H1 (cell line): ENCODE data around the gene RGS4. TPM values are rescaled to one million over a fixed set of nuclear protein-coding genes. Genes with fewer than 3 reads are reported as not detected.
A peak's percentile ranks its signal among the peaks of the same experiment; 100 is the strongest.

Experiments
- CTCF ChIA-PET: fragments of 300-600 bp; sonication (Branson Sonifier 250); formaldehyde crosslinking; loops from one replicate; lab custom pipeline; 2021; ENCODE audit not compliant: partially characterized antibody; lab: Charles Lee
- POLR2A ChIA-PET: fragments of 300-600 bp; sonication (Branson Sonifier 250); formaldehyde crosslinking; loops from one replicate; lab custom pipeline; 2021; ENCODE audit warnings: inconsistent platforms; ENCODE audit not compliant: partially characterized antibody; lab: Charles Lee
- DNase-seq, 2 experiments: peaks; one replicate each; pipeline versions ENCODE4 v3.0.0 to v3.0.0-alpha.2; 2010 to 2022; ENCODE audit warnings: low spot score in 2 of 2, low read depth in 1 of 2, mixed read lengths in 1 of 2
- FAIRE-seq: peaks from 2 replicates; lab custom pipeline; 2011; peaks lifted over from hg19 to GRCh38; lab: Jason Lieb, UNC
- H2AFZ ChIP-seq: 2 replicates; pipeline ENCODE4 v1.8.1; 2012; ENCODE audit warnings: low read length, inconsistent platforms
- H2AK5ac ChIP-seq: 2 replicates; pipeline ENCODE4 v1.6.1; 2013; ENCODE audit warnings: low read depth, low read length
- H2BK120ac ChIP-seq: replicated peaks from 2 replicates; pipeline ENCODE3; 2013; ENCODE audit warnings: low read depth, low read length, inconsistent platforms
- H2BK12ac ChIP-seq: 2 replicates; pipeline ENCODE4 v1.6.1; 2013; ENCODE audit warnings: low read depth, low read length
- H2BK15ac ChIP-seq: 2 replicates; pipeline ENCODE4 v1.6.1; 2013; ENCODE audit warnings: low read length
- H2BK20ac ChIP-seq: 2 replicates; pipeline ENCODE4 v1.6.1; 2013; ENCODE audit warnings: low read length
- H2BK5ac ChIP-seq: 2 replicates; pipeline ENCODE4 v1.6.1; 2013; ENCODE audit warnings: low read depth, low read length
- H3K14ac ChIP-seq: 2 replicates; pipeline ENCODE4 v1.6.1; 2013; ENCODE audit warnings: inconsistent platforms; ENCODE audit not compliant: insufficient read length
- H3K18ac ChIP-seq: 2 replicates; pipeline ENCODE4 v1.6.1; 2013; ENCODE audit warnings: low read length; ENCODE audit errors: extremely low read depth
- H3K23ac ChIP-seq: 2 replicates; pipeline ENCODE4 v1.6.1; 2013; ENCODE audit warnings: inconsistent platforms; ENCODE audit not compliant: insufficient read length
- H3K23me2 ChIP-seq: 2 replicates; pipeline ENCODE4 v1.6.1; 2013; ENCODE audit warnings: low read depth, low read length
- H3K27ac ChIP-seq: 2 replicates; pipeline ENCODE4 v1.6.1; 2011; ENCODE audit warnings: low read depth, low read length, inconsistent platforms
- H3K27me3 ChIP-seq, 4 experiments: replicated peaks in 1 of 4; 1 replicate in 1 of 4; 2 replicates in 3 of 4; pipeline versions ENCODE4 v1.6.1 to v1.8.1; 2011 to 2013; ENCODE audit warnings: low read length in 3 of 4, mild to moderate bottlenecking in 3 of 4, inconsistent platforms in 2 of 4, mixed read lengths in 2 of 4, moderate library complexity in 1 of 4; ENCODE audit not compliant: control insufficient read depth in 3 of 4, insufficient read depth in 3 of 4; ENCODE audit errors: extremely low read depth in 1 of 4
- H3K36me3 ChIP-seq, 4 experiments: 2 replicates each; pipeline versions ENCODE4 v1.6.1 to v1.8.1; 2011 to 2013; ENCODE audit warnings: mild to moderate bottlenecking in 4 of 4, low read length in 3 of 4, moderate library complexity in 2 of 4, control low read depth in 1 of 4, inconsistent platforms in 1 of 4; ENCODE audit not compliant: insufficient read depth in 4 of 4, control insufficient read depth in 2 of 4
- H3K4ac ChIP-seq: replicated peaks from 2 replicates; pipeline ENCODE3; 2013; ENCODE audit warnings: low read length, low read depth, mixed read lengths, inconsistent platforms; ENCODE audit not compliant: insufficient read length
- H3K4me1 ChIP-seq, 4 experiments: replicated peaks in 1 of 4; 1 replicate in 1 of 4; 2 replicates in 3 of 4; pipeline versions ENCODE4 v1.6.1 to v1.8.1; 2011 to 2013; ENCODE audit warnings: low read length in 3 of 4, inconsistent platforms in 2 of 4, mixed read lengths in 1 of 4; ENCODE audit not compliant: insufficient read depth in 4 of 4, control insufficient read depth in 3 of 4
- H3K4me2 ChIP-seq, 2 experiments: 2 replicates each; pipeline versions ENCODE4 v1.6.1 to v1.8.1; 2011 to 2013; ENCODE audit warnings: low read depth in 2 of 2, low read length in 2 of 2, control low read depth in 1 of 2, inconsistent platforms in 1 of 2, mild to moderate bottlenecking in 1 of 2; ENCODE audit not compliant: insufficient read depth in 1 of 2
- H3K4me3 ChIP-seq, 4 experiments: fragments of 200-600, 300-600 bp in 1 of 4; sonication (generic), shearing (Covaris generic), sonication (Bioruptor Twin) in 1 of 4; 2 replicates each; pipeline versions ENCODE4 v1.5.1 to v1.8.1; 2011 to 2016; ENCODE audit warnings: low read length in 4 of 4, low read depth in 3 of 4, control low read depth in 2 of 4, inconsistent platforms in 2 of 4, mild to moderate bottlenecking in 2 of 4, mixed read lengths in 1 of 4, moderate library complexity in 1 of 4; ENCODE audit not compliant: insufficient read depth in 2 of 4; ENCODE audit errors: extremely low read depth in 1 of 4
- H3K56ac ChIP-seq: replicated peaks from 2 replicates; pipeline ENCODE3; 2013; ENCODE audit warnings: low read depth, mild to moderate bottlenecking, mixed read lengths, low read length, inconsistent platforms; ENCODE audit not compliant: insufficient read length
- H3K79me1 ChIP-seq: 2 replicates; pipeline ENCODE4 v1.6.1; 2013; ENCODE audit warnings: low read depth, low read length, control low read depth
- H3K79me2 ChIP-seq, 2 experiments: 2 replicates each; pipeline versions ENCODE4 v1.6.1 to v1.8.1; 2012 to 2013; ENCODE audit warnings: low read length in 2 of 2, mild to moderate bottlenecking in 2 of 2, inconsistent platforms in 1 of 2; ENCODE audit not compliant: insufficient read depth in 2 of 2, control insufficient read depth in 1 of 2
- H3K9ac ChIP-seq, 4 experiments: replicated peaks in 1 of 4; 1 replicate in 1 of 4; 2 replicates in 3 of 4; pipeline versions ENCODE4 v1.6.1 to v1.8.1; 2011 to 2013; ENCODE audit warnings: low read depth in 3 of 4, low read length in 3 of 4, control low read depth in 2 of 4, mild to moderate bottlenecking in 2 of 4, moderate library complexity in 2 of 4, inconsistent platforms in 1 of 4; ENCODE audit errors: extremely low read depth in 1 of 4
- H3K9me3 ChIP-seq, 2 experiments: 2 replicates each; pipeline versions ENCODE4 v1.6.1 to v1.8.1; 2012 to 2013; ENCODE audit warnings: mild to moderate bottlenecking in 2 of 2, moderate library complexity in 2 of 2, control low read depth in 1 of 2, inconsistent platforms in 1 of 2, low read depth in 1 of 2, low read length in 1 of 2, mixed read lengths in 1 of 2; ENCODE audit not compliant: insufficient read depth in 2 of 2
- H4K20me1 ChIP-seq, 2 experiments: replicated peaks in 1 of 2; 2 replicates each; pipeline versions ENCODE3 to v1.8.1; 2011 to 2013; ENCODE audit warnings: inconsistent platforms in 2 of 2, low read length in 2 of 2, mild to moderate bottlenecking in 1 of 2; ENCODE audit not compliant: insufficient read depth in 2 of 2, control insufficient read depth in 1 of 2
- H4K5ac ChIP-seq: 2 replicates; pipeline ENCODE4 v1.6.1; 2013; ENCODE audit warnings: low read length, low read depth, mixed read lengths, inconsistent platforms; ENCODE audit not compliant: insufficient read length
- H4K8ac ChIP-seq: 2 replicates; pipeline ENCODE4 v1.8.0; 2013; ENCODE audit warnings: mild to moderate bottlenecking, moderate library complexity, low read length, inconsistent platforms; ENCODE audit not compliant: insufficient read depth; ENCODE audit errors: extremely low read depth
- H4K91ac ChIP-seq: replicated peaks from 2 replicates; pipeline ENCODE3; 2013; ENCODE audit warnings: low read length, mixed read lengths, inconsistent platforms; ENCODE audit not compliant: insufficient read length
- CREB1 ChIP-seq: IDR thresholded peaks from 2 replicates; pipeline ENCODE4 v1.6.1; 2012; ENCODE audit warnings: inconsistent platforms
- FOSL1 ChIP-seq: IDR thresholded peaks from 2 replicates; pipeline ENCODE4 v1.6.1; 2011; ENCODE audit warnings: mild to moderate bottlenecking, low read depth, low read length, moderate library complexity; ENCODE audit not compliant: insufficient read depth
- JUN ChIP-seq: IDR thresholded peaks from 2 replicates; pipeline ENCODE4 v1.6.1; 2011; ENCODE audit warnings: low read depth, mild to moderate bottlenecking, improper control_type of control experiment, low read length
- RAD21 ChIP-seq, 2 experiments: IDR thresholded peaks in 1 of 2; conservative IDR thresholded peaks in 1 of 2; 2 replicates each; pipeline ENCODE4 v1.6.1; 2011; ENCODE audit warnings: low read depth in 2 of 2, low read length in 2 of 2, improper control_type of control experiment in 1 of 2, inconsistent platforms in 1 of 2, mild to moderate bottlenecking in 1 of 2, moderate library complexity in 1 of 2
- SP4 ChIP-seq: IDR thresholded peaks from 2 replicates; pipeline ENCODE4 v1.6.1; 2012; ENCODE audit warnings: low read length, inconsistent platforms
- TBP ChIP-seq: IDR thresholded peaks from 2 replicates; pipeline ENCODE4 v1.6.1; 2011; ENCODE audit warnings: low read depth, low read length, improper control_type of control experiment
- TEAD4 ChIP-seq: IDR thresholded peaks from 2 replicates; pipeline ENCODE4 v1.6.1; 2012; ENCODE audit warnings: low read depth, low read length, inconsistent platforms, mixed read lengths
- YY1 ChIP-seq: IDR thresholded peaks from 2 replicates; pipeline ENCODE4 v1.6.1; 2011; ENCODE audit warnings: low read depth, mild to moderate bottlenecking, low read length
- WGBS, 2 experiments: shearing (Covaris generic) in 1 of 2; methylation state at CpG; one replicate each; pipeline versions ENCODE4 v1.1.6 to v1.1.7; 2013 to 2015; ENCODE audit warnings: low lambda C conversion rate in 2 of 2, mixed read lengths in 2 of 2, inconsistent platforms in 1 of 2, low coverage in 1 of 2, missing lambda C conversion rate in 1 of 2; ENCODE audit not compliant: insufficient replicate concordance in 2 of 2, insufficient coverage in 1 of 2, insufficient read length in 1 of 2; ENCODE audit errors: extremely low coverage in 1 of 2, missing lambda C conversion rate in 1 of 2; 5-methylcytosine and 5-hydroxymethylcytosine counted together
- long read RNA-seq, 2 experiments: library from RNA in 1 of 2; library from capped mRNA in 1 of 2; stranded (forward); transcript quantifications; one replicate each; pipeline ENCODE4 v2.0.0, GENCODE V29; 2021; ENCODE audit warnings: inconsistent platforms in 1 of 2
- polyA minus RNA-seq, 3 experiments: library from RNA; depleted of rRNA, polyadenylated mRNA; stranded (reverse); fragments of >200 nt; gene quantifications; 1 replicate in 2 of 3; 2 replicates in 1 of 3; pipeline ENCODE4 v1.2.3, GENCODE V29; 2011
- polyA plus RNA-seq, 7 experiments: library from polyadenylated mRNA; depleted of rRNA in 3 of 7; stranded (reverse) in 5 of 7; unstranded in 2 of 7; fragments of >200 nt in 5 of 7; fragments of 200-250 nt in 2 of 7; gene quantifications; 1 replicate in 5 of 7; 2 replicates in 1 of 7; 4 replicates in 1 of 7; pipeline versions ENCODE4 v1.2.1 to v1.2.3, GENCODE V29; 2011 to 2013; ENCODE audit warnings: missing spikeins in 2 of 7, mixed read lengths in 2 of 7
- total RNA-seq: library from RNA; stranded (reverse); fragmentation: NEBNext Ultra II Directional; extraction: Animal tissue kit (Norgen Biotek cat#: 25700); gene quantifications from 2 replicates; pipeline ENCODE4 v1.2.1, GENCODE V29; 2021
- TF ChIP-seq, protein P1 (sequence below), 3 experiments: IDR thresholded peaks; 1 replicate in 2 of 3; 2 replicates in 1 of 3; pipeline versions ENCODE4 v1.5.1 to v1.6.1; 2011; ENCODE audit warnings: low read length in 3 of 3, mild to moderate bottlenecking in 3 of 3, inconsistent platforms in 2 of 3, low read depth in 1 of 3, moderate library complexity in 1 of 3; ENCODE audit not compliant: insufficient read depth in 1 of 3; ENCODE audit errors: control extremely low read depth in 1 of 3

RGS4 gene
- total RNA-seq = 0.46 and 0.74 TPM in 2 replicates
- 0.08 and 0.26 TPM in 2 replicates for polyA plus RNA-seq (2011; rRNA removed)
- polyA plus RNA-seq (2011; cell fraction: cytosol; rRNA removed) = 0.06 TPM
- polyA plus RNA-seq (2011; cell fraction: nucleus; rRNA removed) = 0.21 TPM
- polyA plus RNA-seq (2012, experiment 1 of 2) = 0.31 to 1.1 TPM (median 0.31 TPM) in 3 of 4 replicates, not detected in the other
- not detected for polyA plus RNA-seq (2012, experiment 2 of 2)
- 0.43 TPM for polyA plus RNA-seq (2013, experiment 1 of 2)
- 0.42 TPM for polyA plus RNA-seq (2013, experiment 2 of 2)
- polyA minus RNA-seq (2011; rRNA and poly(A)+ RNA removed) = 0.24 and 0.73 TPM in 2 replicates
- polyA minus RNA-seq (2011; cell fraction: cytosol; rRNA and poly(A)+ RNA removed) = not detected
- 0.40 TPM for polyA minus RNA-seq (2011; cell fraction: nucleus; rRNA and poly(A)+ RNA removed)
- long read RNA-seq, experiment 1, partial matches to known transcripts = 1 of 1 reads
- long read RNA-seq, experiment 1, other reads (novel, unspliced or antisense) = 0 of 1 reads
- long read RNA-seq, experiment 2 = 0 reads

DNA sequence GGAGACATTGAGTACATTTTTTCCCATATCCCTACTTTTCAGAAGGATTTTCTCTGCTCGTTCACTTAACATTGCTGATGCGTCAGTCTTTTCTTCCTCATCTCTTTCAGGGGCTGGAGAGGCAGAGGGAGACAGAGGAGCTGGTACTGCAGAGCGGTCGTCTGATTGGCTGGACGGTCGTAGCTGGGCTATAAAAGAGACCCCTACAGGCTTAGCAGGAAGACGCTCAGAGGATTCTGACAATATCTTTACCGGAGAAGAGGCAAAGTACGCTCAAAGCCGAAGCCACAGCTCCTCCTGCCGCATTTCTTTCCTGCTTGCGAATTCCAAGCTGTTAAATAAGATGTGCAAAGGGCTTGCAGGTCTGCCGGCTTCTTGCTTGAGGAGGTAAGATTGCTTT, at the start of gene RGS4:
Gene RGS4 (plus strand): TSS at position 220 of the 400 bp plus-strand sequence. CDS start 124 bp downstream, at position 344.
- H3K23ac ChIP-seq = no peak within 1 kb of the TSS
- H3K4me1 ChIP-seq = no peaks in the 10 kb centered on the region; a peak in 1 of 7 replicates
- H4K91ac ChIP-seq = no peak within 1 kb of the TSS
- 10% methylated on average over 13 of the region's 13 CpGs; no CpG with 5 or more reads in 1 of the 2 experiments for WGBS, 2 experiments
- ChIA-PET POLR2A (interaction anchor here (0.7 kb wide), 1 partner anchor 12 kb away, joined by 6 read pairs; no protein-coding TSS in a partner anchor), CTCF (interaction anchor here (0.6 to 7.5 kb wide), 45 partner anchors 8 to 826 kb away, joined by 3 to 86 read pairs (median 5); partner anchors contain the start of genes CCDC190 and RGS5)
- peak within 1 kb of the TSS; percentile 9 to 36; a peak in 2 of 4 replicates for H3K4me2 ChIP-seq
- no peak within 1 kb of the TSS for H2BK12ac ChIP-seq
- no peak within 1 kb of the TSS for H3K27ac ChIP-seq
- no peak within 1 kb of the TSS for H2BK120ac ChIP-seq
- H3K4me3 ChIP-seq = peak within 1 kb of the TSS in 1 of 4 experiments; percentile 37; a peak in 1 of 8 replicates
- no peaks in the 10 kb centered on the region for H4K20me1 ChIP-seq
- H3K14ac ChIP-seq = no peak within 1 kb of the TSS
- H3K9ac ChIP-seq = no peak within 1 kb of the TSS
- H2BK20ac ChIP-seq = no peak within 1 kb of the TSS
- H3K9me3 ChIP-seq = peaks cover 0 to 1% of the 10 kb centered on the region in 2 experiments; a peak in 1 of 4 replicates
- H2AK5ac ChIP-seq = no peak within 1 kb of the TSS
- H3K27me3 ChIP-seq = no peaks in the 10 kb centered on the region
- no peaks in the 10 kb centered on the region for H3K23me2 ChIP-seq
- H2BK5ac ChIP-seq = no peak within 1 kb of the TSS
- FAIRE-seq (peak; percentile 82), DNase-seq (peak; percentile 63 to 81)
- no peak within 1 kb of the TSS for H4K8ac ChIP-seq
- no peaks in the 10 kb centered on the region for H3K36me3 ChIP-seq
- H3K79me2 ChIP-seq = no peaks in the 10 kb centered on the region
- no peak within 1 kb of the TSS for H3K4ac ChIP-seq
- H2AFZ ChIP-seq = peak within 1 kb of the TSS; percentile 57
- no peak within 1 kb of the TSS for H2BK15ac ChIP-seq
- no peaks in the 10 kb centered on the region for H3K79me1 ChIP-seq
- H3K18ac ChIP-seq = no peak within 1 kb of the TSS
- H3K56ac ChIP-seq = no peak within 1 kb of the TSS
- H4K5ac ChIP-seq = no peak within 1 kb of the TSS
- TF ChIP-seq FOSL1 (no peak), TEAD4 (peak; percentile 65; the same call in 1 of the 2 replicates), RAD21 (IDR thresholded peaks at IDR 0.05 in 1 of 2, conservative IDR thresholded peaks at IDR 0.05 in 1 of 2; ENCODE audit: low read depth in 2 of 2, low read length in 2 of 2) (peak; percentile 82 to 84), YY1 (no peak), JUN (no peak), CREB1 (0 out of 2 replicates have a peak, but pooled peaks have one; percentile 21), SP4 (no peak), TBP (peak; percentile 65)
- TF ChIP-seq, protein P1, sequence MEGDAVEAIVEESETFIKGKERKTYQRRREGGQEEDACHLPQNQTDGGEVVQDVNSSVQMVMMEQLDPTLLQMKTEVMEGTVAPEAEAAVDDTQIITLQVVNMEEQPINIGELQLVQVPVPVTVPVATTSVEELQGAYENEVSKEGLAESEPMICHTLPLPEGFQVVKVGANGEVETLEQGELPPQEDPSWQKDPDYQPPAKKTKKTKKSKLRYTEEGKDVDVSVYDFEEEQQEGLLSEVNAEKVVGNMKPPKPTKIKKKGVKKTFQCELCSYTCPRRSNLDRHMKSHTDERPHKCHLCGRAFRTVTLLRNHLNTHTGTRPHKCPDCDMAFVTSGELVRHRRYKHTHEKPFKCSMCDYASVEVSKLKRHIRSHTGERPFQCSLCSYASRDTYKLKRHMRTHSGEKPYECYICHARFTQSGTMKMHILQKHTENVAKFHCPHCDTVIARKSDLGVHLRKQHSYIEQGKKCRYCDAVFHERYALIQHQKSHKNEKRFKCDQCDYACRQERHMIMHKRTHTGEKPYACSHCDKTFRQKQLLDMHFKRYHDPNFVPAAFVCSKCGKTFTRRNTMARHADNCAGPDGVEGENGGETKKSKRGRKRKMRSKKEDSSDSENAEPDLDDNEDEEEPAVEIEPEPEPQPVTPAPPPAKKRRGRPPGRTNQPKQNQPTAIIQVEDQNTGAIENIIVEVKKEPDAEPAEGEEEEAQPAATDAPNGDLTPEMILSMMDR (IDR thresholded peaks at IDR 0.05; ENCODE audit: control extremely low read depth in 1 of 3, insufficient read depth in 1 of 3, low read depth in 1 of 3, low read length in 3 of 3) = peak; percentile 23 to 91 (median 70)
